SK-N-SH (cell line): ENCODE data around the gene POLR1C. TPM values are rescaled to one million over a fixed set of nuclear protein-coding genes. Genes with fewer than 3 reads are reported as not detected.
"Not testable (repeated sequence)": the region's sequence is repeated elsewhere in the genome, so short reads cannot be mapped to it uniquely, and the experiment has no call there.

Experiments used
- CTCF ChIA-PET: fragments of 300-600, 350-600 bp; formaldehyde crosslinking; extraction: SDS; loops from one replicate; lab custom pipeline; 2021; lab: Yijun Ruan, JAX
- POLR2A ChIA-PET: fragments of 350-600 bp; sonication (Branson Sonifier 250); formaldehyde crosslinking; extraction: SDS; loops from one replicate; lab custom pipeline; 2020; ENCODE audit warnings: antibody characterized with exemption, inconsistent platforms; lab: Yijun Ruan, JAX
- DNase-seq: peaks from one replicate; pipeline ENCODE4 v3.0.0; 2012
- H2AFZ ChIP-seq: fragments of 200-600 bp; sonication (generic); 2 replicates; pipeline ENCODE4 v1.8.1; 2016; ENCODE audit warnings: antibody characterized with exemption, mild to moderate bottlenecking, low read depth
- H3F3A ChIP-seq: fragments of 200-600 bp; sonication (generic); replicated peaks from 2 replicates; pipeline ENCODE3; 2016; ENCODE audit warnings: antibody characterized with exemption, mild to moderate bottlenecking; ENCODE audit not compliant: insufficient read depth
- H3K27ac ChIP-seq, 2 experiments: fragments of 200-500 bp in 1 of 2; fragments of 200-600 bp in 1 of 2; sonication (Bioruptor generic) in 1 of 2; sonication (generic), shearing (Covaris generic) in 1 of 2; 2 replicates each; pipeline versions ENCODE4 v1.5.1 to v1.6.1; 2014 to 2016; ENCODE audit warnings: low read depth in 2 of 2, inconsistent platforms in 1 of 2, low read length in 1 of 2, mild to moderate bottlenecking in 1 of 2, mixed read lengths in 1 of 2
- H3K27me3 ChIP-seq: fragments of 200-600 bp; sonication (generic), shearing (Covaris generic); 2 replicates; pipeline ENCODE4 v1.6.1; 2016; ENCODE audit warnings: mixed run types; ENCODE audit not compliant: insufficient read depth
- H3K36me3 ChIP-seq, 2 experiments: fragments of 200-500 bp in 1 of 2; fragments of 200-600 bp in 1 of 2; sonication (Bioruptor generic) in 1 of 2; sonication (generic) in 1 of 2; replicated peaks in 1 of 2; 2 replicates each; pipeline versions ENCODE3 to v1.5.1; 2014 to 2016; ENCODE audit warnings: low read length in 1 of 2, mild to moderate bottlenecking in 1 of 2; ENCODE audit not compliant: insufficient read depth in 2 of 2, control insufficient read depth in 1 of 2
- H3K4me1 ChIP-seq, 2 experiments: fragments of 200-500 bp in 1 of 2; fragments of 200-600 bp in 1 of 2; sonication (Bioruptor generic) in 1 of 2; sonication (generic), shearing (Covaris generic) in 1 of 2; 2 replicates each; pipeline versions ENCODE4 v1.5.1 to v1.6.1; 2014 to 2016; ENCODE audit warnings: low read depth in 1 of 2, low read length in 1 of 2, mixed run types in 1 of 2; ENCODE audit not compliant: insufficient read depth in 2 of 2, control insufficient read depth in 1 of 2
- H3K4me2 ChIP-seq: fragments of 200-600 bp; sonication (generic), shearing (Covaris generic); 2 replicates; pipeline ENCODE4 v1.6.1; 2017; ENCODE audit warnings: mixed run types
- H3K4me3 ChIP-seq, 2 experiments: fragments of 200-500 bp in 1 of 2; fragments of 200-600 bp in 1 of 2; sonication (Bioruptor generic) in 1 of 2; sonication (generic), shearing (Covaris generic) in 1 of 2; 2 replicates each; pipeline versions ENCODE4 v1.5.1 to v1.8.1; 2014 to 2016; ENCODE audit warnings: low read depth in 2 of 2, inconsistent platforms in 1 of 2, low read length in 1 of 2, mild to moderate bottlenecking in 1 of 2, mixed read lengths in 1 of 2, moderate library complexity in 1 of 2
- H3K79me2 ChIP-seq: fragments of 200-600 bp; sonication (generic); 2 replicates; pipeline ENCODE4 v1.8.1; 2017; ENCODE audit warnings: mild to moderate bottlenecking; ENCODE audit not compliant: insufficient read depth
- H3K9ac ChIP-seq: fragments of 200-600 bp; sonication (generic); 2 replicates; pipeline ENCODE4 v1.6.1; 2017; ENCODE audit warnings: mixed run types
- H3K9me2 ChIP-seq: fragments of 200-600 bp; sonication (generic); 2 replicates; pipeline ENCODE4 v1.6.1; 2017; ENCODE audit warnings: mixed run types
- H3K9me3 ChIP-seq: fragments of 200-600 bp; sonication (generic); 2 replicates; pipeline ENCODE4 v1.6.1; 2017; ENCODE audit warnings: mixed run types, mild to moderate bottlenecking, moderate library complexity
- H4K20me1 ChIP-seq: fragments of 200-600 bp; sonication (generic); 2 replicates; pipeline ENCODE4 v1.6.1; 2017; ENCODE audit warnings: mild to moderate bottlenecking, mixed run types; ENCODE audit not compliant: insufficient read depth
- CTCF ChIP-seq: fragments of 200-600 bp; sonication (generic); IDR thresholded peaks from 2 replicates; pipeline ENCODE4 v1.6.1; 2017; ENCODE audit warnings: antibody characterized with exemption, mild to moderate bottlenecking, moderate library complexity
- ELF1 ChIP-seq: IDR thresholded peaks from 2 replicates; pipeline ENCODE4 v1.4.0; 2012
- FOXJ3 ChIP-seq: sonication (generic); formaldehyde crosslinking; IDR thresholded peaks from 2 replicates; pipeline ENCODE4 v1.5.1; 2020; ENCODE audit warnings: mild to moderate bottlenecking, missing genetic modification reagents
- GABPA ChIP-seq: IDR thresholded peaks from 2 replicates; pipeline ENCODE4 v1.4.0; 2012; ENCODE audit warnings: low read depth, mild to moderate bottlenecking
- GATA2 ChIP-seq: sonication (generic); formaldehyde crosslinking; IDR thresholded peaks from 2 replicates; pipeline ENCODE4 v1.5.0; 2020; ENCODE audit warnings: mild to moderate bottlenecking, missing genetic modification reagents
- JUND ChIP-seq: IDR thresholded peaks from 2 replicates; pipeline ENCODE4 v1.4.0; 2012
- MAX ChIP-seq: IDR thresholded peaks from 2 replicates; pipeline ENCODE4 v1.4.0; 2012; ENCODE audit warnings: low read depth
- PBX3 ChIP-seq: IDR thresholded peaks from 2 replicates; pipeline ENCODE4; 2012
- REST ChIP-seq: IDR thresholded peaks from 2 replicates; pipeline ENCODE4 v1.6.1; 2012; ENCODE audit warnings: mild to moderate bottlenecking, low read depth, low read length, moderate library complexity
- RFX5 ChIP-seq: IDR thresholded peaks from 2 replicates; pipeline ENCODE4 v1.6.1; 2012; ENCODE audit warnings: mild to moderate bottlenecking, improper control_type of control experiment, low read length
- SMC3 ChIP-seq: IDR thresholded peaks from 2 replicates; pipeline ENCODE4 v1.6.1; 2012; ENCODE audit warnings: low read depth, low read length, improper control_type of control experiment
- TCF12 ChIP-seq: IDR thresholded peaks from 2 replicates; pipeline ENCODE4 v1.4.0; 2012
- USF1 ChIP-seq: IDR thresholded peaks from 2 replicates; pipeline ENCODE4 v1.4.0; 2012; ENCODE audit warnings: low read depth, borderline replicate concordance
- YY1 ChIP-seq: IDR thresholded peaks from 2 replicates; pipeline ENCODE4 v1.4.0; 2012; ENCODE audit warnings: low read depth, mild to moderate bottlenecking
- WGBS: methylation state at CpG from one replicate; pipeline ENCODE4 v1.1.6; 2017; ENCODE audit warnings: low lambda C conversion rate; 5-methylcytosine and 5-hydroxymethylcytosine counted together
- polyA plus RNA-seq, 3 experiments: library from polyadenylated mRNA; depleted of rRNA; stranded (reverse); fragments of >200 nt; gene quantifications; 2 replicates each; pipeline ENCODE4 v1.2.3, GENCODE V29; 2012

The POLR1C gene
- polyA plus RNA-seq, 1 of the 3 experiments (the other 2 are of a cell fraction), result 59.1 TPM

- WGBS, result 92% methylated on average over 8 of the region's 12 CpGs
- H3K4me1 ChIP-seq, result peaks cover 5 to 33% of the 10 kb centered on the region in 2 experiments; a peak in 2 of 4 replicates
- H4K20me1 ChIP-seq, result peaks cover 12% of the 10 kb centered on the region; the same call in 1 of the 2 replicates
- H3K9me2 ChIP-seq, result no peaks in the 10 kb centered on the region
- CTCF ChIA-PET, result interaction anchor here (0.6 to 22.4 kb wide), 6 partner anchors 9 to 450 kb away, joined by 3 to 382 read pairs (median 8); partner anchors contain the start of genes DLK2 and LRRC73
- no peak overlapping the region for H3K27ac ChIP-seq
- H3F3A ChIP-seq, result no peaks in the 10 kb centered on the region
- no peak overlapping the region for H3K9ac ChIP-seq
- peaks cover 8% of the 10 kb centered on the region; the same call in 1 of the 2 replicates for H3K79me2 ChIP-seq
- TF ChIP-seq YY1, result no peak
- TF ChIP-seq USF1, result no peak
- TF ChIP-seq GABPA, result no peak
- TF ChIP-seq REST, result no peak
- no peak for TF ChIP-seq CTCF
- TF ChIP-seq JUND, result no peak
- no peak for TF ChIP-seq MAX
- TF ChIP-seq PBX3, result no peak
- no peak for TF ChIP-seq TCF12
- TF ChIP-seq RFX5, result no peak
- TF ChIP-seq FOXJ3 (CRISPR knock-in tag), result no peak
- no peak for TF ChIP-seq GATA2 (CRISPR knock-in tag)
- no peak for TF ChIP-seq ELF1
- no peak for TF ChIP-seq SMC3
- TF ChIP-seq, all 33 proteins: peak for 0
- no peak overlapping the region for H2AFZ ChIP-seq
- H3K4me2 ChIP-seq, result no peak overlapping the region
- H3K4me3 ChIP-seq, result no peak overlapping the region
- POLR2A ChIA-PET, result interaction anchor here (0.7 kb wide), 1 partner anchor 12 kb away, joined by 3 read pairs; the partner anchor contains the start of gene LRRC73
- H3K36me3 ChIP-seq, result peaks cover 14 to 32% of the 10 kb centered on the region in 2 experiments
- no peaks in the 10 kb centered on the region for H3K9me3 ChIP-seq
- H3K27me3 ChIP-seq, result no peaks in the 10 kb centered on the region
- DNase-seq, result no peak
Observed at GRCh38 chr6:43497689-43498088, 19.2 kb upstream of the POLR1C start.

- H3K79me2 ChIP-seq, H3K4me3 ChIP-seq, DNase-seq, H2AFZ ChIP-seq, H3K27me3 ChIP-seq, H3K9me2 ChIP-seq, H3F3A ChIP-seq, H3K9me3 ChIP-seq, H3K4me2 ChIP-seq, H3K27ac ChIP-seq, H3K9ac ChIP-seq: not testable (repeated sequence)
- Histone ChIP-seq H3K4me1 (peaks cover 0 to 29% of the 10 kb centered on the region in 2 experiments; a peak in 1 of 4 replicates), H4K20me1 (peaks cover 10% of the 10 kb centered on the region; the same call in 1 of the 2 replicates), H3K36me3 (peaks cover 14 to 38% of the 10 kb centered on the region in 2 experiments)
- WGBS, result 99% methylated on average over 5 of the region's 5 CpGs
- POLR2A ChIA-PET, result interaction anchor here (0.7 to 1.2 kb wide), 2 partner anchors 9 to 12 kb away, joined by 3 read pairs; partner anchors contain the start of gene LRRC73
- CTCF ChIA-PET, result interaction anchor here (0.7 to 22.4 kb wide), 6 partner anchors 8 to 121 kb away, joined by 3 to 382 read pairs (median 8); partner anchors contain the start of genes DLK2 and LRRC73
Observed at GRCh38 chr6:43498291-43498690, 18.6 kb upstream of the POLR1C start.
